ENCODE measurements around the gene GSG1L.

GSG1L gene

DNA sequence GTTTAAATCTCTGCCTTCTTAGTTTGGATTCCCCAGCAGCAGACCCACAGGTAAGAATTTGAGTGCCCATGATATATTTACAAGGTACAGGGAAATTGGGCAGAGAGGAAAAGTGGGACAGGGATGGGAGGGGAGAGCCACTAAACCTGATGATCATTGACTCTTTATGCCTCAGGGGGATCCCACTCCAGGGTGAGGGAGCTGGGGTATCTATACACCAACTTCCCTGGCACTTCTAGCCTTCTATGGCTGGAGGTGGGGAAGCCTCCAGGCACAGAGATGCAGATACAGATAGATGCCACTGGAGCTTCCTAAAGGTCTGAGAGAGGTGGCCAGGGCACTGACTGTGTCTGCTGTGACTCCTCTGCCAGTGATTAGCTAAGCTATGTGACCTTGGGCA lies 257.1 kb downstream of the GSG1L start:
- DNase-seq, result no peak

GRCh38 chr16:27805828-27806351 lies 257.6 kb downstream of the GSG1L start:
- no peak for DNase-seq

DNA sequence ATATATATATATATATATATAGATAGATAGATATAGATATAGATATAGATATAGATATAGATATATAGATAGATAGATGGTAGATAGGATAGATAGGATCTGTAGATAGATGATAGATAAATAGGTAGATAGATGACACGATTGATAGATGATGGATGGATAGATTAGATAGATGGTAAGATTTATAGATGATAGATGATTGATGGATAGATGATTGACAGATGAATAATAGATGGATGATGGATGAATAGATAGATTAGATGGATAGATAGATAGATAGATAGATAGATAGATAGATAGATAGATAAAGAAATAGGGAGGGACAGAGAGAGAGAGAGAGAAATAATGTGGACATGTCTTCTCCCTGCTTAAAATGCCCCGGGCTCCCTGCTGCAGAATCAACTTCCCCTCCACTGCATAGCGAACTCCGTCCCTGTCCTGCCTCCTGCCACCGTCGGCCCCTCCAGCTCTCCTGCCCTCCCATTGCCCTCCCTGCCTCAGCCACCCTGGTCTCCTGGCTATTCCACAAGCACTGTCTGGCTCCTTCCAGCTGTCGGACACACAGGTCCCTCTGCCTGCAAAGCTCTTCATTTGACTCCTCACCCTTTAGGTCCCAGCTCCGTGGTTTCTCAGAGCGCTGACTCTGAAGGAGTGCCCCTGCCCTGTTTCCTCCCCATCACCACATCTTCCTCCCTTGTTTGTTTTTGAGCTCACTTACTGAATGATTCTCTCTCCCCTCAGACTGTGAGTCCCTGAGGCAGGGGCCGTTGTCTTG lies 259.6 kb downstream of the GSG1L start:
- DNase-seq, result no peak

DNA sequence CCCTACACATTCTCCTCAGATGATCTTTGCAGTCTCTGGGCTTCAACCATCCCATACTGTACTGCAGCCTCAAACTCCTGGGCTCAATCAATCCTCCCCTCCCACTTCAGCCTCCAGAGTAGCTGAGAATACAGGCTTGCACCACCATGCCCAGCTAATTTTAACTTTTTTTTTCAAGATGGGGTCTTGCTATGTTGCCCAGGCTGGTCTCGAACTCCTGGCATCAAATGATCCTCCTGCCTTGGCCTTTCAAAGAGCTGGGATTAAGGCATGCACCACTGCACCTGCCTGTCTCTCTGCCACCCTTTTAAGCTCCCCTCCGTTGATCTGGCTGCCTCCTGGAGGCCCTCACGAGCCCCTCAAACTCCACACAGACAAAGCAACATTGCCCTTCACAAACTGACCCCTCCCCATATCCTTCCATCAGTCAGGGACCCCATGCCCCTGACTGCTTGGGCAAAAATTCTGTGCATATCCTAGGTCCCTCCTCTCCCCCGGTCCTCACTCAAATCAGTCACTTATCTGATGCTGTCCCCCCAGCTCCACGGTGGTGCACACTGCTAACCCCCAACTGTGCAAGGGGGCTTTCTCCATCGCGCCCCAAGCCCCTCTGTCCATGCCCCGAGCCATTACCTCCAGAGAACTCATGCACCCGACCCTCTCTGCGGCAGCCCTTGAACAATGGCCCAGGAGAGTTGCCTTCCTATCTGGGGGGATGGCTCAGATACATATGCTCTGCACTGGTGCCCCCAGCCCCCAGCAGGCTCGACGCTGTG lies 260.7 kb downstream of the GSG1L start:
- DNase-seq, result no peak

GRCh38 chr16:27801289-27801945 lies 262.1 kb downstream of the GSG1L start:
- DNase-seq, result no peak

GRCh38 chr16:27800817-27801216 lies 262.7 kb downstream of the GSG1L start:
- DNase-seq, result no peak

DNA sequence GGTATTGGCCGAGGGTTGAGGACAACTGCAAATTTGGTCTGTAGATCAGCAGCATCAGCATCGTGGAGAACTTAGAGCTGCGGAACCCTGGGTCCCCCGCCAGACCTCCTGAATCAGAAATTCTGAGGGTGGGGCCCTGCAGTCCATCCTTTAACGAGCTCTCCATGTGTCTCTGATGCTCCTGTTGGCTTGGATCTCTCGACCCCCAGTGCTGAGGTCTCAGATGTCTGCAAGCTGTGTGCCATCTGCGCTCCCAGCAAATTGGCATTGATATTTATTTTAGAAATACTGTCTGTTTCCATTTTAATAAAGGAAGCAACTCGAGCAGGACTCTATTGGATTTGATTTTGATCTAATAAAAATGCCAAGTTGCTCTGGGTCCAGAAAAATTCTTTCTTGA lies 263.6 kb downstream of the GSG1L start:
- DNase-seq, result no peak

DNA sequence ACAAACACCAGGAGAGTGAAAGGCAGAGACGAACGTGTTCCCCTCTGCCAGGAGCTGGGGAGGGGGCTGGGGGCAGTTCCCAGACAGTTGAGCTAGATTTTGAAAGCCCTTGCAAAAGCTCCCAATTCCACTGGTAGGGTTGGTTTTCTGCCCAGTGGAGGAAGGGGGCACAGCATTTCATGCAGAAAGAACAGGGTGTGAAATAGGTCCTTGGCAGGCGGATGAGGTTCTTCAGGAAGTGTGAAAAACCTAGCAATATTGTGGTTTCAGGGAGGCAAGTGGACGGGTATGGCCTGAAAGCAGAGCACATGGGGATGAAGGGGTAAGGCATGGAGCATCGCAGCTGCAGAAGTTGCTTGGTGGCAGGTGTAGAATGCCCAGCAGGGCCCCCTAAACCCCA lies 265.3 kb downstream of the GSG1L start:
- DNase-seq, result no peak

GRCh38 chr16:27795992-27796614 lies 267.4 kb downstream of the GSG1L start:
- no peak for DNase-seq

GRCh38 chr16:27793249-27793622 lies 270.3 kb downstream of the GSG1L start:
- no peak for DNase-seq

GRCh38 chr16:27792486-27793248 lies 270.8 kb downstream of the GSG1L start:
- no peak for DNase-seq

GRCh38 chr16:27791404-27791719 lies 272.2 kb downstream of the GSG1L start:
- DNase-seq, result no peak

GRCh38 chr16:27790546-27791403 lies 272.7 kb downstream of the GSG1L start:
- no peak for DNase-seq

GRCh38 chr16:27789595-27790241 lies 273.8 kb downstream of the GSG1L start:
- no peak for DNase-seq

DNA sequence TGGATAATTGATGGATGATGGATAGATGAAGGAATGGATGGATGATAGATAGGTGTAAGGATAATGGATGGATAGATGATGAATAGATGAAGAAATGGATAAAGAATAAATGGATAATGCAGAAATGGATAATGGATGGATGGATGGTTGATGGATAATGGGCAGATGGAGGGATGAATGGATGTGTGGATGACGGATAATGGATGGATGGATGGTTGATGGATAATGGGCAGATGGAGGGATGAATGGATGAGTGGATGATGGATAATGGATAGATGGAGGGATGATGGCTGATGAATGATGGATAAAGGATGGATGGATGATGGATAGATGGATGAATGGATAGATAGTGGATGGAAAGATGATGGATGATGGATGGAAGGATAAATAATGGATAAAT lies 274.4 kb downstream of the GSG1L start:
- DNase-seq, result no peak

DNA sequence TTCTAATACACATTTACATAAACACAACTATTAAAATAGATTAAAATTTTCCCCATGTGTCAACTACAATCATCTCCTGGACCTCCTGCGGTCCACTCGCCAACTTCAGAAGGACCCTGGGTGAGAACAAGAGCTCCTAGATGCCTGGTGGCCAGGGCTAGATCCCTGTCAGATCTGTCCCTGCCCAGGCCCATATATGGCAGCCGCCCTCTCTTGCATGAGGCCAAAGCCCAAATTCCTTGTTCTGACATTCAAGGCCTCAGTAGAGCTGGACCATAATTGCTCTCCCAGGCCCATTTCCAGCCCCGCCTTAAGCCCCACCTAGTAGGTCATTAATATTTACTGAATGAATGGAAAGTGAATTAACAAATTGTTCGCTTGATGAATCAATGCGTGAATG lies 275.8 kb downstream of the GSG1L start:
- DNase-seq, result no peak

- no peak for DNase-seq
Observed at GRCh38 chr16:27786923-27787625, 276.4 kb downstream of the GSG1L start.

DNA sequence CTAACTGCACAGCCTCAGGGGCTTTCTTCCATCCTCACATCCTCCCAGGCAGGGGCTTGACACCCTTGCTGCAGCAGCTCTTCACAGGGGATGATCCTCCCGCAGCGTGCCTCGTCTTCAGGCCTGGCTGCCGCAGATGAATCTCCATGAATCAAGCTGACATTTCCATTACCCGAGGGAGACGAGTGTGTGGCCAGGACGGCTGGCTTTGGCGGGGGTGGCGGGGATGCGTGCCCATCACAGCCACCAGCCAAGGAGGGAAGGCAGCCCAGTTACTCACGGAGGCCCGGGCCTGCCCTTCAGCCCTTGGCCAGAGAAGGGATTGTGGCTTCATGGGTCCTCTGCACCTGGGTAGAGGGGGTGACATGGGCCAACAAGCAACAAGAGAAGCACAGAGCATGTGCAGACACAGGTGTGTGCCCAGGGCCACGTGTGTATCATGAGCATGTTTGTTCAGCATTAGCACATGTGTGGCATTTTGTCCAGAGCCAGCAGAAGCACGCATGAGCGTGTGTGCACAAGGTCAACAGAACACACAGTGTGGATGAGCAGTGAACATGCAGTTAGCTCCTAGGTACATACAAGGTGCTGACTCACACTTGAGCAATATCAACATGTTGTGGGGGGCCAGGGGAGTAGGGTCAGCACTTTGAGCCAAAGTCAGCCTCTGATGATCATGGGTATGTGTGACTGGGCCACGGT lies 277.1 kb downstream of the GSG1L start:
- DNase-seq, result no peak

DNA sequence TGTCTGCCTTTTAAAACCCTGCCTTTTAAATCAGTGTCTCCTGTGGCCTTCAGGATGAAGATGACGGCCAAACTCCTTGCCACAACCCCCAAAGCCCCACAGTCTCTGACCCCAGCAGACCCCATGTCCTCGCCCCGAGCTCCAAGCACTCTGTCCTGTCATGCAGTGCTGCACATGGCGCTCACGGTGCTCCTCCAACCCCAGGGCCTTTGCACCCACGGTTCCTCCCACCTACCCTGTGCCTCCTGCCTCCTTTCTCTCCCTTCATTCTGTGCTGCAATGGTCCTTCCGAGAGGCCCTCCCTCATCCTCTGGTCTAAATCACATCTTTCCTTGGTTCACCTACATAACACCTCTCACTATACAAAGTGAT lies 278.2 kb downstream of the GSG1L start:
- no peak for DNase-seq

All from stimulated activated CD4-positive, alpha-beta T cell treated with anti-CD3 and anti-CD28 coated beads, Interleukin-4, amount 100 ng/mL, for 24 hours (primary cell).